ENCODE data around the gene SDK1.

SDK1 gene

DNA sequence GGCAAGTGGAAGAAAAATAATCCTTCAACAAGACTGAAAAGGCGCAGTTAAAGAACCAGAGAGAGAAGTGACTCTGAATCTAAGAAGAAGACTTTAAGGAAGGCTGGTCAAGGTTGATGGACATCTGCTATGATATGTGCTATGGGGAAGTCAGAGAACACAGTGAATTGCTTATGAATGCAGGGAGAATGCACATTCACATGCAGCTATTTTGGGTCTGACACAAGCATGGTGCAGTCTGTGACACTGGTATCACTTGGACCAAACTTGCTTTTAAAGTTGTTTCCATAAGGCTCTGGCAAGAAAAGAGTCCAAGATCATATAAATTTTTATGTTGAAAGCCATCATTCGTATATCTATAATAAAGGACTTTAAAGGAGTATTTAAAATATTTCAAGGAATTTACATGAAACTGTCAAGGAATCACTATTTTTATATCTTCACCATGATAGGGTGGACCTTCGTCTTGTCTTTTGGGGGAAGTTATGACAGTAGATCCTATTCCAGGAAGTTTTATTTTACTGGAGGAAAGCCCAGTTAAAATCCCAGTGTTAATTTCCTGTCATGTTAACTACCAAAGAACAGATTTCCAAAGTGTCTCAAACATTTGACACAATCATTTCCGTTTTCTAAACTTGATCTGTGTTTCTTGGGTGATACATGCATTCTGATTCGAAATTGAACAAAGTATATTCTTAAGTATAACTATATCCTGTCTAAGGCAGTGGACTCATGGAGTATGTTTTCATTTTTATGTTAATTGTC, 239.6 kb downstream of the SDK1 start:
- TF ChIP-seq, protein P1, sequence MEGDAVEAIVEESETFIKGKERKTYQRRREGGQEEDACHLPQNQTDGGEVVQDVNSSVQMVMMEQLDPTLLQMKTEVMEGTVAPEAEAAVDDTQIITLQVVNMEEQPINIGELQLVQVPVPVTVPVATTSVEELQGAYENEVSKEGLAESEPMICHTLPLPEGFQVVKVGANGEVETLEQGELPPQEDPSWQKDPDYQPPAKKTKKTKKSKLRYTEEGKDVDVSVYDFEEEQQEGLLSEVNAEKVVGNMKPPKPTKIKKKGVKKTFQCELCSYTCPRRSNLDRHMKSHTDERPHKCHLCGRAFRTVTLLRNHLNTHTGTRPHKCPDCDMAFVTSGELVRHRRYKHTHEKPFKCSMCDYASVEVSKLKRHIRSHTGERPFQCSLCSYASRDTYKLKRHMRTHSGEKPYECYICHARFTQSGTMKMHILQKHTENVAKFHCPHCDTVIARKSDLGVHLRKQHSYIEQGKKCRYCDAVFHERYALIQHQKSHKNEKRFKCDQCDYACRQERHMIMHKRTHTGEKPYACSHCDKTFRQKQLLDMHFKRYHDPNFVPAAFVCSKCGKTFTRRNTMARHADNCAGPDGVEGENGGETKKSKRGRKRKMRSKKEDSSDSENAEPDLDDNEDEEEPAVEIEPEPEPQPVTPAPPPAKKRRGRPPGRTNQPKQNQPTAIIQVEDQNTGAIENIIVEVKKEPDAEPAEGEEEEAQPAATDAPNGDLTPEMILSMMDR (IDR thresholded peaks at IDR 0.05; ENCODE audit: low read depth, low read length), result no peak
- no peak for DNase-seq (ENCODE audit: extremely low read depth, low read depth)

DNA sequence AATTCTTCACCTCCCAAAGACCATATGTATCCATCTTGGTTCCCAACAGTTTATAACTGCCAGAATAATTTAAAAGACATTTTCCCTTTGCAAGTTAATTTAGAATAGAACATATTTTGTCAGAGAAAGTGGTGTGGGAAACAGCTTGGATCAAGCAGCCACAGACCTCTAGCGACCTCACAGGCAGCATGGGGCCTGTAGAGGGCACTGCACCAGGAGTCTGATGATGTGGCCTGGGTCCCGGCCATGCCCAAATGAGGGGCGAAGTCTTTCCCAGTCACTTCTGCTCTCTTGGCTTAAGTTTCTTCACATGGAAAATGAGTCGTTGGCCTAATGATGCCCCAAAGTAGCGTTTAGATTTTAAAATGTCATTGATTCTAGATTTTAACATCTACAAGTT, 243.2 kb downstream of the SDK1 start:
- no peak for DNase-seq (ENCODE audit: extremely low read depth, low read depth)
- TF ChIP-seq, protein P1 (IDR thresholded peaks at IDR 0.05; ENCODE audit: low read depth, low read length), result no peak

DNA sequence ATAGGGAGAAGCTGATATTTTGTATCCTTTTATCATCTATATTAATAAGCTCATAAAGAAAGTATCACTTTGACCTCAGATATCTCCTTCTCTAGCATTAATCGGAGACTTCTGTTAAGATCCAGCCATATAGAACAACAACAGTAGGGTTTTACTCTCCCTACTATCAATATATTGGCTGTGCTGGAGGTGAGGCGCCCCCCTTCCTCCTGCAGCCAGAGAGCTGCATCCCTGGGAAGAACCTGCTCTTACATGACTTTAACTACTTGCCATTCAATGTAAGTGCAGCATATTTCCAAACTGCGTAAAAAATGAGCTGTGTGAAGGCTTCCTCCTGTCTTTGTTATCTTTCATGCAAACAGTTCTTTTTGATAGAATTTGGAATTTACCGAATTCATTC, 247.8 kb downstream of the SDK1 start:
- TF ChIP-seq, protein P1 (IDR thresholded peaks at IDR 0.05; ENCODE audit: low read depth, low read length), result no peak
- DNase-seq (ENCODE audit: extremely low read depth, low read depth), result no peak

DNA sequence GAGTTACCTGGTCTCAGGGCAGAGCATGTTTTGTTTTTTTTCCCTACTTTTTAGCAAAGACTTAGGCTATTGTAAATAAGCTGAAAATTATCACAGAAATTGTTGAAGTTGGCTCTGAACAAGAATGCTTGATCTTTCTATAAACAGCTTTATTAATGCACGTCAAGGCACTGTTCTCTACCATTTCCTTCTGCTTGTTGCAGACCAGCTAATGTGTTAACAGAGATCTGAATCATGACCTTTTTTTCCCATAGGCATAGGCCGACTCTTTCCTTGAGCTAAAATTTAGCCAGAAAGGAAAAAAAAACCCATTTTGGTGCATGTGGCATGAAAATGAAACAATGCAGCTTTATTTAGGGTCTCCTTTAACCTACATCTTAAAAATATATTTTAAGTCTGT, 248.5 kb downstream of the SDK1 start:
- TF ChIP-seq, protein P1 (IDR thresholded peaks at IDR 0.05; ENCODE audit: low read depth, low read length), result no peak
- DNase-seq (ENCODE audit: extremely low read depth, low read depth), result no peak

DNA sequence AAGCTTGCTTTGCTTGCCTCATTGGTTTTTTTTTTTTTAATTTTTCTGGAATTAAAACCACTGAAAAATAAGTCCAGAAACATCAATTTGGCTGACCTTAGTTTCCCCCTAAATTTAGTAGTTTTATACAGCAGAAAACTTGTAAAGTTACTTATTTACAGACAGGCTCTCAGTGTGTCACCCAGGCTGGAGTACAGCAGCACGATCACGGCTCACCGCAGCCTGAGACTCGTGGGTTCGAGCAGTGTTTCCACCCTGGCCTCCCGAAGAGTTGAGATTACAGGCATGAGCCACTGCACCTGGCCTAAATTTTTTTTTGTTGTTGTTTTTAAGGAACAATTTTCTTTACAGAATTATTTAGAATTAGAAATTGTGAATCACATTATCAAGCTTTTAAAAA, 250.5 kb downstream of the SDK1 start:
- DNase-seq (ENCODE audit: extremely low read depth, low read depth), result no peak
- TF ChIP-seq, protein P1 (IDR thresholded peaks at IDR 0.05; ENCODE audit: low read depth, low read length), result no peak

DNA sequence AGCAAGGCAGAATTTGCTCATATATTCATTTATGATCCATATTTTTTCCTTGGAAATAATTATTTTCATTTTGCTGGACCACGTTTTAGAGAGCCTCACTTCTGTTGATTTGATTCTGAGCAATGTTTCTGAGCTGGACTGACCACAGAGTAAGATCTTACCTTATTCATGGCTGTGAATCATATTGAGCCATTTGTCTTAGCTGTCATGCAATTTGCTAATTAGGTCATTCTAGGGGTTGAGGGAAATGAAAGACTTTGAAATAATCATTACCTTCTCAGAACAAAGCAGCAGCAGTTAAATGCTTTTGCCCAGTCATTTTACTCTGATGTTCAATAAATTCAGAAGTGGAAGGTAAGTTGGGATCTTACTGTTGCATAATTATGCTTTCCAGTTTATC, 251.4 kb downstream of the SDK1 start:
- no peak for DNase-seq (ENCODE audit: extremely low read depth, low read depth)
- TF ChIP-seq, protein P1 (IDR thresholded peaks at IDR 0.05; ENCODE audit: low read depth, low read length), result no peak

DNA sequence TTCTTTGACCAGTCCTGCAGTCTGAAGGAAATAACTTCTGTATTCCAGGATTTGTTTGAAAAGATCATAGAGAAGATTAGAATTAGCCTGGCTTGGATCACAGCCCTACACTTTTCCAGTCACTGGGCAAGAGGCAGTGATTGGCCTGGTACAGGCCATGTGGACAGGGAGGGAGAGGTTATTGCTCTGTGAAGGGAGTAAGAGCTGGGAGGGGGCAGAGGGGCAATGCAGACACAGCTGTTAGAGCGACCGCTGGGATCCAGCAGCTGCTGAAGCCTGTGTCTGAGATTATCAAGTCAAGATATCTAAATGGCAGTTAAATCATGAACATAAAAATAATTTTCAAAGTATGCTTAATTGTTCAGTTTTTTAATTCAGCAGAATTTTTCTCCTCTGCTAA, 257.3 kb downstream of the SDK1 start:
- TF ChIP-seq, protein P1 (IDR thresholded peaks at IDR 0.05; ENCODE audit: low read depth, low read length), result no peak
- DNase-seq (ENCODE audit: extremely low read depth, low read depth), result no peak
